NOMO-1 (cell line): ENCODE measurements around the gene SPRED1.
"Not testable (repeated sequence)": the region's sequence is repeated elsewhere in the genome, so short reads cannot be mapped to it uniquely, and the experiment has no call there.

ENCODE experiments used
- DNase-seq, 2 experiments: peaks; one replicate each; lab custom pipeline; 2025; ENCODE audit not compliant: unreplicated experiment in 2 of 2; lab: John Stamatoyannopoulos, UW

The SPRED1 gene

DNA sequence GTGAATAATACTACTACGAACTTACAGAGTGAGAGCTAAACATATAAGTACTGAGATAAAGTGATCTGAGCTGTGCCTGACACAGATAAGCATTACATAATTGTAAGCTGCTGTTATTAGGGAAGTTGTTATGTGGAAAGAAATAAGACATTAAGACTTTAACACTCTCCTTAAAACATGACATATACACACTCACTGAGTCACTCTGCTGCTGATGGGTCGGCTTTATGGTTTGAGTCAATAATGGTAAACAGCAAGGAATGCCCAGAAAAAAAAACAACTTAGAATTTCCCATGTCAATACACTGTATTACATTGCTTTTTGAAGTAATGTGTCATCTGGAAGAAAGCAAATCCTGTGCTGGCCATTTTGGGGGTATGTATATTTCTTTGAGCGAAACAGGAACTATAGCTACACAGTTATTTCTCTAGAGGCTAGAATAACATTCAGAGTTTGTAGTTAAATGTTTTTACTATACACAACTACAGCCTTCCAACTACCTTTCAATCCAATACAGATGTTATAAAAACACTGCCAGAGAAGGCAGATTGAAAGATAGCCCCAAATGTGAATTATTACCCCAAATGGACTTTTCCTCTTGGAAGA lies 22.8 kb upstream of the SPRED1 start:
- DNase-seq = peak in 1 of 2 experiments; percentile 36

DNA sequence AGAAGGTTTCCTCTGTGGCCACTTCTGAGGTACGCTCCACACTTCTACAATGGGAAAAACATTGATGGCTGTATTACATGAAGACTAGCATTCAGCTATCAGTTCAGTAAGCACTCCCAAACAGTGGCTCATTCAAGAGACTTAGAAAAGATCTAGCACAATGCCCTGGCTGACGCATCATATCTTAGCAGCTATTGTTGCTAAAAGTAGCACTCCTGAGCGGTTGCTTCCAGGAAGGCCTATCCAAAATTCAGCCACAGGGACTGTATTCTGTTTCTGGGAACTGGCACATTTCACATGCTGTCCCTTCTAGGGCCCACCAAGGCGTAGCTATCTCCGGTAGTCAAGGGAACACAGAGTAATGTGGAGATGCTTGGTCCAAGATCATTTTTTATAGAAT lies 21.2 kb upstream of the SPRED1 start:
- no peak for DNase-seq

DNA sequence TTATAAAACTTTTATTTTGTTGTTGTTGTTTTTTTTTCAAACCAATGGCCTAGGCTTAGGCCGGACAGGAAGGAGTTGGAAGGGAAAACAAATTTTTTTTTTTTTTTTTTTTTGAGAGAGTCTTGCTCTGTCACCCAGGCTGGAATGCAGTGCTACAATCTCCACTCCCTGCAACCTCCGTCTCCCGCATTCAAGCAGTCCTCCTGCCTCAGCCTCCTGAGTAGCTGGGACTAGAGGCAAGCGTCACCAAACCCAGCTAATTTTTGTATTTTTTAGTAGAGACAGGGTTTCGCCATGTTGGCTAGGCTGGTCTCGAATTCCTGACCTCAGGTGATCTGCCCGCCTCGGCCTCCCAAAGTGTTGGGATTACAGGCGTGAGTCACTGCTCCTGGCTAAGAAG lies 15.6 kb upstream of the SPRED1 start:
- DNase-seq = not testable (repeated sequence)

DNA sequence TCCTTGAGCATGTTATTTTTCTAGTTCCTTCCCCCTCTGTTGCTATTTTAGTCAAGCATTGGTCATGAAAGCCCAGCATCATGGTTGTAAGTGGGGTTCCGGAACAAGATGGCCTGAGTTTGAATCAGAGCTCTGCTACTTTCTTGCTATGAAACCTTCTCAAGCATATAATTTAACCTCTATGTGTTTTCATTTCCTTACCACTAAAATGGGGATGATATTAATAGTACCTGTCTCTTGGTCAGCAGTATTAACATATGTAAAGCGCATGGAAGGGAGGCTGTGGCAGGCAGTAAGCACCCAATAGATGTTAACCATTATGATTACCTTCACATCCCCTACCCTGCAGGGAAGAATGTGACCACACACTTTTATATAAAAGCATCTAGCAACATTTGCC lies 14.3 kb upstream of the SPRED1 start:
- no peak for DNase-seq

DNA sequence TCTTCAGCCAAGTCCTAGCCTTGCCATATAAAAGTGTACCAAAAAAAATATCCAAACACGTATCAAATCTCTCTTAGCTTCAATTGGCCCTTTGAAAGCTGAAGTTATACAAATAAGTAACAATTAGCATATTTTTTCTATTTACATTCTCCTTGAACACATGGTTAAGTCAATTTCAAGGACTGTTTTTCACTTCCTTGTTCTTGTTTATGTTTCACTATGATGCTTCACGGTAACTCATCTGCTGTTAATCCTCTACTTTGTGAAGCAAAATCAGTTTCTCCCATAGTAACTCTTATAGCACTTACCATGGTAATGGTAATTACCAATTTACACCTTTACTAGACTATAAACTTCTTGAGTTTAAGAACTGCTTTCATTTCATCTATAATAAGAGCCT lies 10.6 kb upstream of the SPRED1 start:
- DNase-seq = peak in 1 of 2 experiments; percentile 19

DNA sequence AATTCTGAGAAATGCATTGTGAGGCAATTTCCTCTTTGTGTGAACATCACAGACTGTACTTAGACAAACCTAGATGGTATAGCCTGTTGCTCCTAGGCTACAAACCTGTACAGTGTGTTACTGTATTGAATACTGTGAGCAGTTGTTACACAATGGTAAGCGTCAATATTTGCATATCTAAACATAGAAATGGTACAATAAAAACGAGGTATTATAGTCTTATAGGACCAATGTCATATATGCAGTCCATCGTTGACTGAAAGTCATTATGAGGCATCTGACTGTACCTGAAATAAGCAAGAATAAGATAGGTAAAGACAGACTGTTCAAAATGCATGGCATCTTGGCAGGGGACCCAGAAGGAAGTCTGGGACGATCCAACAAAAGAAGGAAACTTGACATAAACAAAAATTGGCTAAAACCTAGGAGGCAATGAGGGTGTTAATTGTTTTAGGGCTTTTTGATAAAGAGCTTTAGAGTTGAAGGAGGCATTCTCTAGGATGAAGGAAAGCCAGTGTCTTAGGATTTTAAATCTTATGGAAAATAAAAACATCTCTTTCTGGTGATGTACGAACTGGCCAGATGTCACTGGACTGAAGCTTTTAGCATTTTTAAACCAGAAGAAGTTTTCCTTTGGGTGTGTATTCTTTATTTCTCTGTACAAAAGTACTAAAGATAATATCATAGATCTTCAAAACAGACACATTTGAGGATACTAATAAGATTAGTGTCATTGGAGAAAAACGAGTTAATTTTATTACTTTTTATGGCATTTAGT lies 9.2 kb upstream of the SPRED1 start:
- no peak for DNase-seq

DNA sequence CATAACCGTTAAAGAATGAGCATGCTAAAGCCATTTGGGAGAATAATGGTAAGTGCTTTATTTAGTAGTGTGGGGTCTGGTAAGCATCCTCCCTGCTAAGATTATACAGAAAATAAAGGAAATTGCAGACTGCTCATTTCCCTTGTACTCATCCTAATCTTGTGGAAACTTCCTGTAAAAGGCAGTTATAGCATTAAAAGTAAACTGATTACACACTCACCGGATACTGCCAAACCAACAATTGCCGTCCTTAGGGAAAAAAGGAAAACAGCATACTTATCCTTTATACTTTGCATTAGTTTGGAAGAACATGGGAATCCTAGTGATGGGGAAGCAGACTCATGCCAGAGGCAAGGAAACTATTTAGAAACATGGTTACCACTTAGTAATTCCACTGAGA lies 5.3 kb upstream of the SPRED1 start:
- DNase-seq = no peak

DNA sequence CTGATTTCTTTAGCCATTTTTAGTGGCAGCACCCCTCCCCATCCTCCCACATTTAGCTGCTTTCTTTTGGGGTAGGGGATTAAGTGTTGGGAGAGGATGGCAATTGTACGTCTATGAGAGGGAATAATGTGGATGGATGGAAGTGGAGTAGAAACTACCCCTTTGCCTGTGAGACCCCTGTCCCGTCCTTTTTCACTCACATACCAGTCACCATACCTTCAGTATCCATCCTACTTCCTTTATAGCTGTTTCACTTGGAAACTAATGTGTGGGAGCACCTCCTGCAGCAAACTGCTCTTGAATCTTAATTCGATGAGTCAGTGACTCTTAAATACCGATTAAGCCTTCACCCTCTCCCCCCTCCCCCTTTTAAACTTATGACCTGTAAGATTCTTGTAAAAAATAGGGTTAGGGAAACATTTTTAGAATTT lies 730 bp downstream of the SPRED1 start:
- no peak for DNase-seq

DNA sequence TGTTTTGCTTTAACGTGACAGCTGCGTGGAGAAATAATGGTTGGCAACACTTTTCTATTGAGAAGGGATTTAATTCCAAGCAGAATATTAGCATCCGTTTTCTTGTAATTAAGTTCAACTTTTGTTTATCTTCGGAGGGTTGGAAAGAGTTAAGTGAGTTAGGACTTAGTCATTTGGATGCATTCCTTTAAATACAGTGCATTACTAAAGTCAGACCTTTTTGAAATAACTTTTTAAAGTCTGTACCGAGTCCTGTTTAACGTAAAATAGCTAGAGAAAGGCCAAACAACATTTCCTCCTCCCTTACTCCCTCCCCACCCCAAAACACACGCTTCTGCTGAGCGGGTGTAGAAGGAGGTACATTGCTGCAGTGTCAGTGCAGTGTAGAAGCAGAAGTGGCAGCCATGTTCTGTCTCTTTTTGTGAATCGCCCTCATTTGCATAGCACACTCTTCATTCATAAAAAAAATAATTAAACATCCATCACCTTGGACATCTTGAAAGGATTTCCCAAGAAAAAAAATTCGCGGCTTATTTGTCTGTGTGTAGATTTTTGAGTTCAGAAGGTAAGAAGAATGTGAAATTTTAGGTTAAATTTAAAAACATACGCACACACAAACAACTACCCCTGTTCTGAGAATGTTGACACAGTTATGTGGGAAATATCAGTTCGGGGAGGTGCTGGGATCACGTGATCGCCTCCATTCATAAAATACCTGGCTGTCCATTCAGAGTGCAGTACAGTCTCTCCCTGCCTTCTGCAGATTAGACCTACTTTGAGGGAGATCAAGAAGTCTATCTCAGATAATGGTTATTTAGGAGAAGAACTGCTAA lies 1.6 kb downstream of the SPRED1 start:
- peak; percentile 11 to 33 for DNase-seq

DNA sequence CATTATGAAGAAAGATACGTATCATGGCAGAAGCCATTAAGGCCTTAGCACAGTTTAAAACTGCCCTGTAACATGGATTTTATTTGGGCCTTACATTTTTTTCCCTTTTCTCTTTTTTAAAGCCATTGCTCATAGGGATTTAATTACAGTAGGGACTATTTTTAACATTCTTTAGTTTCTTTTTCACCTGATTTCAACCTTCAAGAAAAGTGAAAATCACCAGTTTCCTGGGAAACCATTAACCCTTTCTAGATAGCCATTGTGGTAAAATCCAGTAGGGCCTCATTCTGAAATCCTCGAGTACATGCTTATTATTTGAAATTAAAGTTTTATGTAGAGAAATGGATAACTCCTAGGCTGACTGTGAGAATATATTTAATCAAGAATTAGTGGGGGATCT lies 3.1 kb downstream of the SPRED1 start:
- DNase-seq = no peak

DNA sequence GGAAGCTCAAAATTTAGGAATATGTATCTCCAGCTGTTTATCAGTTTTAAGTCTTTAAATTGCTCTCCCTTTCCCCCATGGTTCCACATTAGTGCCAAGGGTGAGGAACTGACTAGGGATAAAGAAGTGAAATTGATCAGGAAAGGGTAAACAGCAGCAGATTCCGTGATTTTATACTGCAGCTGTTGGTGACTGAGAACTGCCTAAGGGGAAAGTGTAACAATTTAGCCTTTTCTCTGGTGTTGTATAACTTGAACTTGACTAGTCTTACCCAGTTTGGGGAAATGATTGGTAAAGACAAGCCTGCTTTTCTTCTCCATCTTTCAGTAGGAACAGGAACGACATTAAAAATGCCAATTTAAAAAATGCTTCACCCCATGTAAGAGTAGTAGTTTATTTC lies 5.0 kb downstream of the SPRED1 start:
- DNase-seq = no peak

DNA sequence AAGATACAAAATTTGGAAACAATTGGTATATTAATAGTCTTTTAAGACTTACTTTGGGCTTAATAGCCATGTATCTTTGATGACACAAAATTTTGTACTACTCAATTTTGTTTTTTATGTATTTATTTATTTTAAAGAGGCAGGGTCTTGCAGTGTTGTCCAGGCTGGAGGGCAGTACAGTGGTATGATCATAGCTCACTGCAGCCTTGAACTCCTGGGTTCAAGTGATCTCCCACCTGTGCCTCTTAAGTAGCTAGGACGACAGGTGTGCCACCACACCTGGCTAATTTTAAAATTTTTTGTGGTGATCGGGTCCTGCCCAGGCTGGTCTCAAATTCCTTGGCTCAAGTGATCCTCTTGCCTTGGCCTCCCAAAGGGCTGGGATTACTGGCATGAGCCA lies 6.5 kb downstream of the SPRED1 start:
- DNase-seq = no peak

DNA sequence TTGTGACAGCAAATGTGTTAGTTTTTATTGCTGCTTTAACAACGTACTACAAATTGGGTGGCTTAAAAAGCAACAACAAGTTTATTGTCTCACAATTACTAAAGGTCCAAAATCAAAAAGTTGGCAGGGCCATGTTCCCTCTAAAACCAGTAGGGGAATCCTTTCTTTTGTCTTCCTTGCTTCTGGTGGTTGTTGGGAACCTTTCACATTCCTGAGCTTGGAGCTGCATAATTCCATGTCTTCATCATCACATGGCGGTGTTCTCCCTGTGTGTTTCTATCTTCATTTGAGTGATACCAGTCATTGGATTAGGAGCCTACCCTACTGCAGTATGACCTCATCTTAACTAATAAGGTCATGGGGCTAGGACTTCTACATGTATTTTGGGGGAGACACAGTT lies 7.4 kb downstream of the SPRED1 start:
- no peak for DNase-seq

DNA sequence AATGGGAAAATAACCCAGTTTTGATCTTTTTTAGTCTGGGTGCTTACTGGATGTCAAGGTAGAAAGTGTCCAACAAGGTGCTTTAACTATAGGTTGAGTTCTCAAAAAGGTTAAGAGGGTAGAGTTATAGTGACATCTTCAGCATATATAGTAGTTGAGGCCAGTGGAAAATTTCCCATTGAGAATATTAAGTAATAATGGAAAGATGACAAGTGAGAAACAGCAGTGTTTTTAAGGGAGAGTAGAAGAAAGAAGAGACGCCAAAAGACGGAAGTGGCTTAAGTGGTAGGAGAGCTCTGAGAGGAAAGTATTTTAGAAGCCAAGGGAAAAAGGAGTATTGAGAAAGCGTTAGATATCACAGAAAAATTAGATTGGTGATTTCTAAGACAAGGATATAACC lies 10.6 kb downstream of the SPRED1 start:
- no peak for DNase-seq

DNA sequence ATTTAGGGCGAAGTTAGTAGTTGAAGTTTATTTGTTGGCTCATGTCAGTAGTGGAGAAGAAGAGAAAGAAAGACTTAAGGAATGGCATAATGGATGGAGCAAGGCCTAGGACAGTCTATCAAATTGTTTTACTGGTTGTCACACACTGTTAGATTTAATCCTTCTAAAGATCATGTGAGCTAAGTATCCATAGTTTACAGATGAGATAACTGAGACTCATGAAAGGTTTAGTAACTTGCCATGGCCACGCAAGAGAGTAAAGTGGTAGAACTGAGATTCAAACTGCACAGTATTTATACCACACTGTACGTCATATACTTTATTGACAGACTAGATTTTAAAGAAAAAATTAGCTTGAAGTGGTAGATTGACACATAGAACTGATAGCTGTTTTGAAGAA lies 11.4 kb downstream of the SPRED1 start:
- DNase-seq = no peak

DNA sequence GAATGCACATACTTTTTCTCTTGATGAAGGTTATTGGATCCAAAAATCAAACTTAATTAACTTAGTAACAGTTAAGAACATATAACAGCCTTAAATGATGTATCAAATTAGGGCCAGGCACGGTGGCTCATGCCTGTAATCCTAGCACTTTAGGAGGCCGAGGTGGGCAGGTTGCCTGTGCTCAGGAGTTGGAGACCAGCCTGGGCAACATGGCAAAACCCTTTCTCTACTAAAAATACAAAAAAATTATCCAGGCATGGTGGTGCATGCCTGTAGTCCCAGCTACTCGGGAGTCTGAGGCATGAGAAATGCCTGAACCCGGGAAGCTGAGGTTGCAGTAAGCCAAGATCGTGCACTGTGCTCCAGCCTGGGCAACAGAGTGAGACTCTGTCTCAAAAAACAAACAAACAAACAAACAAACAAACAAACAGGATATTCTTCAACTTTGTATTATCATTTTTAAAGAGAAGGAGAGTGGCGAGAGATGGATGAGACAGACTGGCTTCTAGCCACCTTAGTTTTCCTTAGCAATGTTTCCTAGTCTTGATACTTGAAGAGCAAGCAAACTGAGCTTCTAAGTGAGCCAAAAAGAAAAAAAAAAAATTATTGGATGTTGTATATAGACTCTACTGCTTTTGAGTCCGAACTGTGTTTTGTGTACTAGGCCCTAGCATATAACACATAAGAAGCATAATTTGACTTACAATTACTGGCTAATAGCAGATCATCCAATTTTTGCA lies 13.8 kb downstream of the SPRED1 start:
- DNase-seq = no peak

DNA sequence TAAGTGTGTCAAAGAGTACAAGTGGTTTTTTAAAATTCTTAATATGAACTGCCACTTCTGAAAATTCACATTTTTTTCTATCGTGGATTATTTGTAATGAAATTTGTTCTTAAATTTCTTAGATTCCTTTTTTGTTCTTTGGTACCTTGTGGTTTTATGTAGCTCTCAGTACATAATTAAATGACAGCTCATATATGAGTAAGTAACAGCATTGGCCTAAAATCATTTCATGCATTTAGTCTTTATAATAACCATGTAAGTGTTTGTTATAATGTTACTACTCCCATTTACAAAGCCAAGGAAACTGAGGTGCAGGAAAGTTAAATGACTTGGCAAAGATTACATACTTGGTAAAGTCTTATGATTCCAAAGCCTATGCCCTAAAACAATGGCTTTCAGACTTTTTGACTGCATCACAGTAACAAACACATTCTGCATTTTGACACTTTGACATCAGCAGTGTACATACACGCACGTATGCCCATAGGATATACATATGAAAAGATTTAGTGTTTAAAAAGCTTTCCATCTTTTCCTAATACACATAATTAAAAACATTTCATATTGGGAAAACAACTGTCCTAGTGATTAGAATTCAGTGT lies 14.9 kb downstream of the SPRED1 start:
- DNase-seq = no peak

DNA sequence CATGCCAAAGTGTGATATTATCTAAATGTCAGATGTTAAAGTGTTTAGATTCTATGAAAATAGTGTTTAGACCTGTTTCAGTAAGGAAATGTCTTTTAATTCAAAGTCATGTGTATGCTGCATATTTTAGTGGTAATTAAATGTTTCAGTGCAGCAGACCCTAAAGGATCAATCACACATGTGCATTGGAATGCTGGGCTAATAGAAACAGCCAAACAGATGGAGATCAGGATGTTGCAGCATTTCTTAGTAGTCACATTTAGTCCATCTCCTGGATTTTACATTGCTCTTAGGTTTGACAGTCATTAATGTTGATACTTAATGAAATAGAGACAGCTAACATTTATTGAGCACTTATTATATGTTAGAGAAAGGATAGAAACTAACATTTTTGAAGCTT lies 18.5 kb downstream of the SPRED1 start:
- no peak for DNase-seq

DNA sequence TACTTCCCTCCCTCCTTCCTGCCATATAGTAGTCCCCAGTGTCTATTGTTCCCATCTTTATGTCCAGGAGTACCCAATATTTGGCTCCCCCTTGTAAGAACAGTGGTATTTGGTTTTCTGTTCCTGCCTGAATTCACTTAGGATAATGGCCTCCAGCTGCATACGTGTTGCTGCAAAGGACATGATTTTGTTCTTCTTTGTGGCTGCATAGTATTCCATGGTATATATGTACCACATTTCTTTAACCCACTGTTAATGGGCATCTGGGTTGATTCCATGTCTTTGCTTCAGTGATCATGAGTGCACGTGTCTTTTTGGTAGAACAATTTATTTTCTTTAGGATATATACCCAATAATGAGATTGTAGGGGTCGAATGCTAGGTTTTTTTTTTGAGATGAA lies 19.3 kb downstream of the SPRED1 start:
- no peak for DNase-seq

DNA sequence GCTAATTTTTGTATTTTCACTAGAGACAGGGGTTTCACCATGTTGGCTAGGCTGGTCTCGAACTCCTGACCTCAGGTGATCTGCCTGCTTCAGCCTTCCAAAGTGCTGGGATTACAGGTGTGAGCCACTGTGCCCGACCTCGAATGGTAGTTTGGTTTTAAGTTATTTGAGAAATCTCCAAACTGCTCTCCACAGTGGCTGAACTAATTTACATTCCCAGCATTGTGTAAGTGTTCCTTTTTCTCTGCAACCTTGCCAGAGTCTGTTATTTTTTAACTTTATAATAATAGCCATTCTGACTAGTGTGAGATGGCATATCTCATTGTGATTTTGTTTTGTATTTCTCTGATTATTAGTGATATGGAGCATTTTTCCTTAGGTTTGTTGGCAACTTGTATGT lies 19.8 kb downstream of the SPRED1 start:
- not testable (repeated sequence) for DNase-seq

DNA sequence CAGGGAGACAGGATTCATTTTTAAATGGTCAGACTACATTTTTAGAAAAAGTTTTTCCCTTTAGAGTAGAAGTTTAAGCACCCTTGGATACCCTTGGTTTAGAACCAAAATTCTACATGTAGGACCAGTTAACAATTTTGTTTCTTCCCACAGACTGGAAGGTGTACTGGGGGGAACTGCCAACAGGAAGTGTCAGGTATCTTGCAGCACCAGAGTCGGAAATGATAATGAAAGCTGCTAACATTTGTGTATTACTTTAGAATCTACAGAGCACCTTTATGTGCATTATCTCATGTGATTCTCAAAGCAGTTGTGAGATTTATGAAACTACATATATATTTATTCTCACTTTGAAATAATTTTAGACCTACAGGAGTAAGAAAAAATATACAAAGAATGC lies 21.5 kb downstream of the SPRED1 start:
- DNase-seq = no peak
